LHCN-M2 (cell line): Measurements from ENCODE around the gene STMND1. TPM values are rescaled to one million over a fixed set of nuclear protein-coding genes. Genes with fewer than 3 reads are reported as not detected.

Source experiments
- DNase-seq: peaks from one replicate; pipeline ENCODE4 v3.0.0-alpha.2; 2012; ENCODE audit warnings: low read depth
- total RNA-seq: library from RNA; depleted of rRNA; stranded (reverse); fragments of >200 nt; gene quantifications from 2 replicates; pipeline ENCODE4 v1.2.3, GENCODE V29; 2014

Gene STMND1
- total RNA-seq, 1 experiment from 2014 or later, result not detected

DNA sequence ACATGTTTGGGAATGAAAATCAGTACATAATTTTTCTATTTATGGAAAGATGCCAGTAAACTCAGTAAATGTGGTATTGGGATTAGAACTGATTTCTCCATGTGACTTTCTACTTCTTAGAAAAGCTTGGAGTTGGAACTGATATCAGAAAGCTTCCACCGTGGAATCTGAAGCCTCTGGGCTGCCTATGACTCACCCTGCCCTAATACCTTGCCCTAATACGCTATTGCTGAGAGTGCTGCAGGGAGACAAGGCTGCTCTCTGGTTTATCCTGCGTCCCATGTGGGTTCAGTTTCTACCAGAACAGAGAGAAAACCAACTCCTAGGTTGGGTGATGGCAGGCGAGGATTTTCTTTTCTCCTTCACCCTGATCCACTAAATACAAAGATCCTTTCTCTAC, 3.3 kb upstream of the STMND1 start:
- no peak for DNase-seq

DNA sequence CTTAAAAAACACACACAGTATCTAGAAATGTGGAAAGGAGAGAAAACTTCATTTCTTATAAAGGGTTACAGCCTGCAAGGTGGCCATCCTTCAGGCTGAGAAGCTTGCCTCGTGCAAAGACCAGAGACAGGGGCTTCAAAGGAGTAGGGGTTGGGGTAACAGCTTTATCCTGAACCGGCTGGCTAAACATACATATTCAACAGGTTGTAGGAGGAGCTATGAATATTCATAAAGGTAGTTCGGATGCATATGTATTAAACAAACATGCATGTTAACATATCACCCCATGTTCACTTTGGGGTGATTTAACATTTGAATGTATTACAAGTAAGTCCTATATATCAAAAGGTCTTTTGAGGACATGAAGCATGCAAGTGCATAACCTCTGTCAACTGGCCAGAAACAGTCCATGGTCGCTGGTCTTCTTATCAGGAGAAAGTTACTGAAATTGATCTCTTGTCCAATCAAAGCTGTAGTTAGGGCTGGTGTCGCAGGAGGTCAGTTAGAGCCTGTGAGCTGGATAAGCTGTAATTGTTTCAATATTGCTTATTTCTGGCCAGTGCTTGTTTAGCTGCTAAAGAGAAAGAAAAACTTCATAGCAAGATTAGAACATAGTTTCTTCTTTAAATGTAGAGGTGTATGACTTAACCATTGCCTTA, 2.3 kb upstream of the STMND1 start:
- no peak for DNase-seq

GRCh38 chr6:17100806-17101205, 1.0 kb upstream of the STMND1 start:
- DNase-seq, result no peak

DNA sequence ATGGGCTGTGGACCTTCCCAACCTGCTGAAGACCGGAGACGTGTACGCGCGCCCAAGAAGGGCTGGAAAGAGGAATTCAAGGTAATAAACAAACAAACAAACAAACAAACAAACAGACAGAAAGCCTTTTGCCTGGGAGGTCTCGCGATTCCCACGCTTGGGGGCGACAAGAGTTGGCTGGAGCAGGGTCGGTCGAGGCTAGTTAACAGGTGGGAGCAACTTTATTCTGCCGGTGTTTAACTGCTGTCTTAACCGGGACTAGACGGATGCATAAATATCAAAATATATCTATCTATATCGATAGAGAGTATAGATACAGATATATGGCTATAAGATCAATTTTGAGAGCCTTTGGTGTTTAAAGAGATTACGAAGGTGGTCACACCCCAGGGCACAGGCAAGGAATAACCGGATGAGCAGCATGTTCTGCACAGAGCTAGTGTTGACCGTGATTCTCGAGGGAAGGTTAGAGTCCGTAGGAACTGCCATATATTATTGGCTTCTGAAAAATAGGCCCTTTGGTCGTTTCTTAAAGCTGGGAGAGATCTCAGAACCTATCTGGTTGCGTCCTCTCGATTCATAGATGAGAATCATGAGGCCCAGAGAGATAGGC, 514 bp downstream of the STMND1 start:
- DNase-seq, result no peak

DNA sequence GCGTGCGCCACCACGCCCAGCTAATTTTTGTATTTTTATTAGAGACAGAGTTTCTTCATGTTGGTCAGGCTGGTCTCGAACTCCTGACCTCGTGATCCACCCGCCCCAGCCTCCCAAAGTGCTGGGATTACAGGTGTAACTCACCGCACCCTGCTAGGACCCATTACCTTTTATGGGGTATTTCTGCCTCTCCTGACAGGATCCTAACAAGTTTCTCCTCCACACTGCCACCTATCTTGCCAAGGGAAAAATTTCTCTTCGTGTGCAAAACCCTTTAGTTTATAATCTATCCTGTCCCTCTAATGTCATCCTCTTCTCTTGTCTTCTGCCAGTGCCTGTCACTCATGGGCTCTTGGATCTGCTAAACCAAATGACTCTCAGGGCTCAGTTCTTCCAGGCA, 1.9 kb downstream of the STMND1 start:
- no peak for DNase-seq

- no peak for DNase-seq
Measured at GRCh38 chr6:17107863-17108262, 6.0 kb downstream of the STMND1 start.

- peak; percentile 78 for DNase-seq
Measured at GRCh38 chr6:17115251-17116116, 13.6 kb downstream of the STMND1 start.

DNA sequence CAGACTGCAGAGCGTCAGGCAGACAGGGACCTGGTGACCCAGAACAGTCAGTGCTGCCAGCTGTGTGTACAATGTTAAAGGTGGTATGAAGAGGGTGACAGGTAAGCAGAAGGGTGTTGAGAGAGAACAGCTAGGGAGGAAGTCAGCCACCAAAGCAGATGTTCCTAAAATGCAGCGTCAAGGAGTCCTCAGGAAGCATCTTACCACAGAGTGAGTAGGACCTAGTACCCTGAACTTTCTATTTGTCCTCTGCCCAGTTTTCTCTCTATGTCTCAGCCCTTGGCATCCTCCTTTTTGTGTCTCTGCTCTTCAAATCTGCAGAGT, 14.2 kb downstream of the STMND1 start:
- DNase-seq, result no peak

DNA sequence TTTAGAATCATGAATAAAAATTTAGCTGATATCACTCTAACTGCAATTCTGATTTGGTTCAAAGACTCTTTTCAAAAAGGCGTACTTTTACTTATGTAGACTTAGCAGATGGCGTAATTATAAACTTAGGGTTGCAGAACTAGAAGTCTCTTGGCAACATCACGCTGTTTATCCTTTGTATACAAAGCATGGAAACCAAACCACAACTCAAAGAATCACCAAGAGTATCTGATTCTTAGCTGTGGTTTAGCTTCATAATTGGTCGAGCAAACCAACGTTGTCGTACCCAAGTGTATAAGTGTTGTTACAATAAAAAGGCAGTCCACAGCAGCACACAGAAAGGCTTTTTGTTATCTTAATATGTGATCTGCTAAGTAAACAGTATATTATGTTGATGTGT, 18.2 kb downstream of the STMND1 start:
- DNase-seq, result no peak

DNA sequence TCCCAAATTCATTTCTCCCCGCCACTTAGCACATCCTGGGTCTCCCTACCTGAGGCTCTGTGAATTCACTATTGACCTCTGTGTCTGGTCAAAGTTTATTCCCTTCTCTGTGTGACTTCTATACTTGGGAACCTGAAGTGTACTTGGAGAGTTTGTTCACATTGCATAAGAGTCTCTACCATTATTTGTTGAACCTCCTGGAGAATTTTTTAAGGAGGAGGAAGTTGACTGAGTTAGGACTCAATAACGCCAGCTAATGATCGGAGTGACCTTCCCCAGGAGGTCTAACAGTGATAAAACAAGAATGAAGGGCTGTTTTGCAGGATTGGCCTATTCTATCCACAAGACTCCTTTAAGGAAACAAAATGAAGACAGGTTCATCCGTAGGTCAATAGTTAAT, 23.6 kb downstream of the STMND1 start:
- no peak for DNase-seq

DNA sequence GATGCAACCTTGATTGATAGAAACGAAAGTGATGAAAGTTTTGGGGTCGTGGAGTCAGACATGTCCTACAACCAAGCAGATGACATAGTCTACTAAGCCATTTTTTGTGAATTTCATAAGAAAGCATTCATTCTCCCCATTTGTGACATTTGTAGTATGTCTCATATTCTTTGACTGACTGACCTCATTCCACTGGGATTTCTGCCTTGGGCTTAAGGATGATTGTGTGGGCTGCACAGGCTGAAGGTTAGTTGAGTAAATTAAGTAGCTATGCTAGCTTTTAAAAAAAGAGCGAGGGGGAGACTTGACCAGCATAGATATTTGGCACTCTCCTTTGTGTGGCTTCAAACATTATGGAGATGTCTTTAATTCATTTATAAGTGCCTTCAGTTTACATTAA, 28.9 kb downstream of the STMND1 start:
- no peak for DNase-seq

DNA sequence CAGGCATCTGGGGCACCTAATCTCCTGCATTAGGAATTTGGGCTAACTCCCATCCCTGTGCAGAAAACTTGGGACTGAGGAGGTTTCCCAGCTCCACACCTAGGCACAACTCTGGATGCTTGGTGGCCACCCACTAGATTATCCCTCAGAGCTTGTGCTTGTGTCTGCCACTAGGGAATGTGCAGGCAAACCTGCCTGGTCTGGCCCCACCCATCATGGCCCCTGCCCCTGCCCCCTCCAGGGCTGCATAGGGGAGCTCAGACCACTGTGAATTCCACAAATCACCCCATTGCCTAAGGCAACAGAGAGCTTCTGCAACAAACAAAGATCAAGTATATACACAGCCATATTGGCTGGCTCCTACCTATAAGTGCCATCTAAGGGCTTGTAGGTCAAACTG, 31.1 kb downstream of the STMND1 start:
- no peak for DNase-seq

GRCh38 chr6:17138033-17138432, 36.2 kb downstream of the STMND1 start:
- no peak for DNase-seq

- DNase-seq, result no peak
Measured at GRCh38 chr6:17144016-17144415, 42.2 kb downstream of the STMND1 start.

DNA sequence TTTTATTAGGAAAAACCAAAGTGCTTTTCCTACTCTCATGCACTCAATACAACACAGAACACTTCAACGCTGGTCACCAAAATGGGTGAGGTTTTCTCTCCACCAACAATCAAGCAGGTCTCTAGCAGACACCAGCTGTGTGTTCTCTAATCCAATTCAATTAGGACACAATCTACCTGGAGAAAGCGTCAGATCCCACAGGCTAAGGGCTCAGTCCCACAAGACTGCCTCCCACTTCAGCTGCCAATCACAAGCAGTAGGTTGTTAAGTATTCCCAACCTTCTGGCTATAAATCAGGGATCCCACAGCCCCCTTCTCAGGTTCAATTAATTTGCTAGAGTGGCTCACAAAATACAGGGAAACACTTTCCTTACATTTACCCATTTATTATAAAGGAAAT, 47.7 kb downstream of the STMND1 start:
- DNase-seq, result no peak

GRCh38 chr6:17150096-17150495, 48.2 kb downstream of the STMND1 start:
- no peak for DNase-seq

- no peak for DNase-seq
Measured at GRCh38 chr6:17151888-17152287, 50.0 kb downstream of the STMND1 start.

GRCh38 chr6:17152703-17153102, 50.9 kb downstream of the STMND1 start:
- DNase-seq, result no peak

- peak; percentile 80 for DNase-seq
Measured at GRCh38 chr6:17156112-17156921, 54.5 kb downstream of the STMND1 start.

- no peak for DNase-seq
Measured at GRCh38 chr6:17156966-17157365, 55.1 kb downstream of the STMND1 start.

- DNase-seq, result no peak
Measured at GRCh38 chr6:17157617-17158016, 55.8 kb downstream of the STMND1 start.

DNA sequence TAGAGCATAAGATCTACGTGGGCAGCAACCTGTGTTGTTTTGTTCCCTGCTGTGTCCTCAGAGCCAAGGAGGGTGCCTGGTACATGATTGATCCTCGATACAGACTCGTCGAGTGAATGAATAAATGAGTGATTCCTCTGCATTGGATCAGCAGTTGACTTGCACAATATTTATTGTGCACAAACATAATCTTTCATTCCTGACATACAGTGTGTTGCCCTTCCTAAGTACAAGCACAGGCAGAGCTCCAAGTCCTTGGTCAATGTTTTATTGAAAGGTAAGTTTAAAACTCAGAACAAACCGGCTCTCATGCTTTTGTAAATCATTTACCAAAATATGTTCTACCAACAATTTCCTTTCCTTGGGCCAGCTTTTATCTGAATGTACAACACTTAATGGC, 57.4 kb downstream of the STMND1 start:
- DNase-seq, result no peak
